Stimulated activated CD4-positive, alpha-beta T cell treated with anti-CD3 and anti-CD28 coated beads, Interleukin-4, amount 100 ng/mL, for 48 hours (primary cell): ENCODE results near the gene TPSB2.
"Not testable (repeated sequence)": the region's sequence is repeated elsewhere in the genome, so short reads cannot be mapped to it uniquely, and the experiment has no call there.

Source experiments
- DNase-seq, 2 donors: peaks; one replicate each; pipeline ENCODE4 v3.0.0-alpha.2; 2020; ENCODE audit warnings: low read depth in 2 of 2

The TPSB2 gene

GRCh38 chr16:1261131-1261892 lies 31.3 kb upstream of the TPSB2 start:
- DNase-seq: no peak

- DNase-seq: no peak
Observed at GRCh38 chr16:1260101-1260680, 30.2 kb upstream of the TPSB2 start.

GRCh38 chr16:1259760-1260068 lies 29.7 kb upstream of the TPSB2 start:
- DNase-seq: no peak

- no peak for DNase-seq
Observed at GRCh38 chr16:1258906-1259759, 29.1 kb upstream of the TPSB2 start.

- no peak for DNase-seq
Observed at GRCh38 chr16:1258225-1258600, 28.2 kb upstream of the TPSB2 start.

GRCh38 chr16:1257561-1258224 lies 27.7 kb upstream of the TPSB2 start:
- no peak for DNase-seq

- no peak for DNase-seq
Observed at GRCh38 chr16:1256874-1257322, 26.9 kb upstream of the TPSB2 start.

GRCh38 chr16:1256296-1256873 lies 26.4 kb upstream of the TPSB2 start:
- not testable (repeated sequence) for DNase-seq

GRCh38 chr16:1255276-1256122 lies 25.5 kb upstream of the TPSB2 start, which contains the start of gene TPSD1:
Gene TPSD1, plus strand, starts transcription at chr16:1256069. Its CDS starts 212 bp downstream, at chr16:1256281.
- not testable (repeated sequence) for DNase-seq

- not testable (repeated sequence) for DNase-seq
Observed at GRCh38 chr16:1254821-1255220, 24.8 kb upstream of the TPSB2 start.

GRCh38 chr16:1253701-1254364 lies 23.8 kb upstream of the TPSB2 start:
- not testable (repeated sequence) for DNase-seq

- DNase-seq: not testable (repeated sequence)
Observed at GRCh38 chr16:1249031-1249755, 19.2 kb upstream of the TPSB2 start.

- not testable (repeated sequence) for DNase-seq
Observed at GRCh38 chr16:1247903-1248537, 18.0 kb upstream of the TPSB2 start.

- DNase-seq: no peak
Observed at GRCh38 chr16:1245452-1246020, 15.6 kb upstream of the TPSB2 start.

GRCh38 chr16:1244881-1245280 lies 14.9 kb upstream of the TPSB2 start:
- DNase-seq: no peak

GRCh38 chr16:1243907-1244850 lies 14.2 kb upstream of the TPSB2 start:
- not testable (repeated sequence) for DNase-seq

- not testable (repeated sequence) for DNase-seq
Observed at GRCh38 chr16:1243363-1243762, 13.4 kb upstream of the TPSB2 start.
